ENCODE results near the gene PALM. TPM values are rescaled to one million over a fixed set of nuclear protein-coding genes. Genes with fewer than 3 reads are reported as not detected.

Gene PALM
- total RNA-seq, 4 donors from 2014 or later = 19.4 to 45.4 (median 24.2) TPM

DNA sequence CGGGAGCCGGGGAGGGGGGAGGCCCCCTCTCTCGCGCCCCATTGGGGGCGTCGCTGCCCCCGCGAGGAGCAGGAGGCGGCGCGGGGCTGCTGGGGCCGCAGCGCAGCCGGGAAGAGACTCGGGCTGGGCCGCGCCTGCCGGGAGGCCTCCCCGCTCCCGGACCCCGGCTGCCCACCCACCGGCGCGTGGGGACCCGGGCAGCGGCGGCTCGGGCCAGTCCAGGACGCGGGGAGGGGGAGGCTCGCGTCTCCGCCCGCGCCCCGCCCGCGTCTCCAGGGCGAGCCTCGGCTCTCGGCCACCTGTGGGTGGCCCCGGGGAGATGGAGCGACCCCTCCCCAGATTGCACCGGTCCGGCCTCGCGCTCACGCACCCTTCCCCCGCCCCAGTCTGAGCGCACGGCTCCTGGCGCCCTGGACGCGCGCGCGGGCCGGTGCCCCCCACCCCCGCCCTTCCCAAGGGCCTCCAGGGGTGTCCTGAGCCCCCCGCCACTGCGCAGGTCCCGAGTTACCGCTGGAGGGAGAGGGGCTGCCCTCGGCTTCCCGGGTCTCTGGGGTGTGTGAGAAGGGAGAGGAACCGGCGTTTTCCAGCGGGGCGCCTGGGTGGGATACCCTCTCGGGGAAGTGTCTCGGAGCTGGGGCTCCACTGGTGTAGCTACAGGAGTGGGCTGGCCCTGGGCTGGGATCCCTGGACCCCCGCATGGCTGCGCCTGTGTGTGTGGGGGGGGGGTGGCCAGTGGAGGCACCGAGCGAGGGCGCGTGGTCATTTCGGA, 645 bp downstream of the PALM start:
- TF ChIP-seq, protein P1, sequence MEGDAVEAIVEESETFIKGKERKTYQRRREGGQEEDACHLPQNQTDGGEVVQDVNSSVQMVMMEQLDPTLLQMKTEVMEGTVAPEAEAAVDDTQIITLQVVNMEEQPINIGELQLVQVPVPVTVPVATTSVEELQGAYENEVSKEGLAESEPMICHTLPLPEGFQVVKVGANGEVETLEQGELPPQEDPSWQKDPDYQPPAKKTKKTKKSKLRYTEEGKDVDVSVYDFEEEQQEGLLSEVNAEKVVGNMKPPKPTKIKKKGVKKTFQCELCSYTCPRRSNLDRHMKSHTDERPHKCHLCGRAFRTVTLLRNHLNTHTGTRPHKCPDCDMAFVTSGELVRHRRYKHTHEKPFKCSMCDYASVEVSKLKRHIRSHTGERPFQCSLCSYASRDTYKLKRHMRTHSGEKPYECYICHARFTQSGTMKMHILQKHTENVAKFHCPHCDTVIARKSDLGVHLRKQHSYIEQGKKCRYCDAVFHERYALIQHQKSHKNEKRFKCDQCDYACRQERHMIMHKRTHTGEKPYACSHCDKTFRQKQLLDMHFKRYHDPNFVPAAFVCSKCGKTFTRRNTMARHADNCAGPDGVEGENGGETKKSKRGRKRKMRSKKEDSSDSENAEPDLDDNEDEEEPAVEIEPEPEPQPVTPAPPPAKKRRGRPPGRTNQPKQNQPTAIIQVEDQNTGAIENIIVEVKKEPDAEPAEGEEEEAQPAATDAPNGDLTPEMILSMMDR (IDR thresholded peaks at IDR 0.05) = no peak
- TF ChIP-seq POLR2AphosphoS5 (IDR thresholded peaks at IDR 0.05) = no peak
- no peak for TF ChIP-seq EP300 (IDR thresholded peaks at IDR 0.05)
- no peak for TF ChIP-seq POLR2A (IDR thresholded peaks at IDR 0.05)
- WGBS = no CpG with 5 or more reads among the region's 78 CpGs

DNA sequence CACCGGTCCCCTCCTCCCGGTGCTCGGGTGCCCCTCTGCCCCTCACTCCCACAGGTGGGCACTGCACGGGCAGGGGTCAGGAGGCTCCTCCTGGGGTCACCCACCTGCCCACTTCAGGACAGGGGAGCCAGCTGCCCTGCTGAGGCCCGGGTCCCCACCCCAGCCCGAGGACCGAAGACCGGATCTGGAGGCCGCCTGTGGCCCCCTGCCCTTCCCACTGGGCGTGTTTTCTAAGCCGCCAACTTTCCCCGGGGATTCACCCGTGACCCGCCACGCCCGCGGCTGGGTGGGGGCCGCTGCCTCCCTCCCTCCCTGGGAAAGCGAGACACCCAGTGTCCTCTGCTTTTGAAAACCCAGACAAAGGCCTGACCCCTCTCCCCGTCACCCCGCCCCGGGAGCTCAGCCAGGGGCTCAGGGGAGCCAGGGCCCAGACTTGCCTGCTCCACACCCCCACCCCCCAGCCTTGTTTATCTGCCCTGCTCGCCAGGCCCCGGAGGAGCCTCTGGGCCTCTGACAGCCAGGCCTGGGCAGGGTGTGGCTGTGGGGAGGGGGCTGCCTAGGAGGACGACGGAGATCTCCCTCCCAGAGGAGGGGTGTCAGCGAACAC, 1.3 kb downstream of the PALM start:
- Histone ChIP-seq H3K27ac (peak overlapping the region; percentile 91), H3K36me3 (no peaks in the 10 kb centered on the region)
- DNase-seq (ENCODE audit: low spot score in 2 of 2) = peak in 1 of 2 donors; percentile 82

More for the DNA sequence above, 645 bp downstream of the PALM start:
- Histone ChIP-seq H3K4me1 (peaks cover 36% of the 10 kb centered on the region), H3K9me3 (no peaks in the 10 kb centered on the region), H3K4me3 (peak overlapping the region; percentile 90), H3K27me3 (peaks cover 7% of the 10 kb centered on the region), H3K27ac (peak overlapping the region; percentile 91), H3K36me3 (no peaks in the 10 kb centered on the region)
- DNase-seq (ENCODE audit: low spot score in 2 of 2) = no peak

DNA sequence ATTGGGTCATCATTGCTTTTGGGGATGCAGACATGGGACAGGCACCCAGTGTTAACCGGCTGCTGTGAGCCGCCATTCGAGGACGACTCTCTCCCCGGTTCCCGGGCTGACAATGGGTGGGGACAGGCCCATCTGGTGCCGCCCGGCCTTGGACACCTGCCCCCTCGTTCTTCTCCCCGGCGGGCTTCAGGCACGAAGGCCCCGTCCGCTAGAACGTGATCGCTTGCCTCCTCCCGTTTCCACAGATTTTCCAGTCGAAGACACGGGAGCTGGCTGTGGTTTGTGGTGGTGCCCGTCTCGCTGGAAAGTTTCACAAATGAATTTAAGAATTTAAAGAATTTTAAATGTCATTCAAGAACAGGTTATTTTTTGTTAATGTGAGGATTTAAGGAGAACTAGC, 2.0 kb downstream of the PALM start:
- Histone ChIP-seq H3K36me3 (peaks cover 4% of the 10 kb centered on the region), H3K4me3 (peak overlapping the region; percentile 90), H3K4me1 (peaks cover 34% of the 10 kb centered on the region), H3K27ac (peak overlapping the region; percentile 91), H3K9me3 (no peaks in the 10 kb centered on the region), H3K27me3 (peaks cover 7% of the 10 kb centered on the region)
- TF ChIP-seq POLR2AphosphoS5 (IDR thresholded peaks at IDR 0.05) (no peak), EP300 (IDR thresholded peaks at IDR 0.05) (no peak), POLR2A (IDR thresholded peaks at IDR 0.05) (no peak)
- TF ChIP-seq, protein P1 (IDR thresholded peaks at IDR 0.05) = no peak
- WGBS = 54% methylated on average over 14 of the region's 21 CpGs
- DNase-seq (ENCODE audit: low spot score in 2 of 2) = no peak

More for the DNA sequence above, 1.3 kb downstream of the PALM start:
- Histone ChIP-seq H3K27me3 (peaks cover 7% of the 10 kb centered on the region), H3K4me1 (peaks cover 34% of the 10 kb centered on the region), H3K4me3 (peak overlapping the region; percentile 90), H3K9me3 (no peaks in the 10 kb centered on the region)
- 60% methylated on average over 2 of the region's 27 CpGs for WGBS
- TF ChIP-seq POLR2A (IDR thresholded peaks at IDR 0.05) = peak in 1 of 2 donors; percentile 25
- TF ChIP-seq EP300 (IDR thresholded peaks at IDR 0.05) = no peak

DNA sequence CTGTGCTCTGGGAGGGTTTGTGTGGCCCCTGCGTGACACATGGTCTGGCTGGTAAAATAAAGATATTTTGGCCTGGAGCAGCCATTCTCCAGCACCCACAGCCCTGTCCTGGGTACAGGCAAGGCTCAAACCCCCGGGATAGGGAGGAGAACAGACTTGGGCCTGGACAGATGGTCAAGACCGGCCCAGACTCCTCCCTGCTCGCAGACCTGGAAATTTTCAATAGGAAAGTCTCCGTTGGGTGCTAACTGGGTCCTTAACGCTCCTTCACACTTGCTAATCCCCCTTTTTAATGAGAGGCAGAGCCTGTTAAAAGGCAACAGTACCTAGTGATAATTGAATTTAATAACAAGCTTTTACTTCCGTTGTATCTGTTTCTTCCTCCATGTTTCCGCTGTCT, 2.5 kb downstream of the PALM start:
- H3K4me3 ChIP-seq = no peak overlapping the region
- no peaks in the 10 kb centered on the region for H3K9me3 ChIP-seq
- 75% methylated on average over 8 of the region's 8 CpGs for WGBS
- DNase-seq (ENCODE audit: low spot score in 2 of 2) = no peak
- H3K27me3 ChIP-seq = peaks cover 7% of the 10 kb centered on the region
- peak overlapping the region; percentile 91 for H3K27ac ChIP-seq
- peaks cover 34% of the 10 kb centered on the region for H3K4me1 ChIP-seq
- H3K36me3 ChIP-seq = peaks cover 4% of the 10 kb centered on the region
- no peak for TF ChIP-seq POLR2A (IDR thresholded peaks at IDR 0.05)
- no peak for TF ChIP-seq EP300 (IDR thresholded peaks at IDR 0.05)
- TF ChIP-seq, protein P1 (IDR thresholded peaks at IDR 0.05) = no peak
- no peak for TF ChIP-seq POLR2AphosphoS5 (IDR thresholded peaks at IDR 0.05)

DNA sequence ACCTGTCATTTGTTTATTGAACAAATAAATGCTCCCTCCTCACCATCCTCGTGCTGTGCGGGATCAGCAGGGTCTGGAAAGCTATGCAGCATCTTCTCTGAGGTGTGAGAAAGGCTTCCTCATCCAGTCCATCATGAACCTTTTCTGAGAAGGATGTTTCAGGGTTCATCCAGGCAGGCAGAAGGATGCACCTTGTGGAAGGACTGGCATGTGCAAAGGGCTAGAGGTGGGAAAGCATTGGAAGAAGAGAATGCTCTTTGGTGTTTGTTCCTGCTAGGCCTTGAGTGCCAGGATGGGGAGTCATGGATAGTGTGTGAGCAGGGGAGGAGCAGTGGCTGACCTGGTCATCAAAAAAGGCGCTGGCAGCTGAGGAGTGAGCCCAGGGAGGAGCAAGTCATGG, 6.6 kb downstream of the PALM start:
- TF ChIP-seq POLR2AphosphoS5 (IDR thresholded peaks at IDR 0.05) = no peak
- no peak for TF ChIP-seq POLR2A (IDR thresholded peaks at IDR 0.05)
- TF ChIP-seq EP300 (IDR thresholded peaks at IDR 0.05) = no peak
- TF ChIP-seq, protein P1 (IDR thresholded peaks at IDR 0.05) = no peak
- no peak for DNase-seq (ENCODE audit: low spot score in 2 of 2)
- H3K36me3 ChIP-seq = peaks cover 4% of the 10 kb centered on the region
- peaks cover 28% of the 10 kb centered on the region for H3K4me1 ChIP-seq
- peaks cover 5% of the 10 kb centered on the region for H3K27me3 ChIP-seq
- WGBS = 92% methylated on average over 3 of the region's 3 CpGs
- no peak overlapping the region for H3K4me3 ChIP-seq
- no peak overlapping the region for H3K27ac ChIP-seq
- H3K9me3 ChIP-seq = no peaks in the 10 kb centered on the region

Measured in suprapubic skin (tissue), 4 donors.